Loucy (cell line): ENCODE measurements around the gene ZCCHC4.

ENCODE experiments used
- CTCF ChIP-seq: fragments of 200-600 bp; sonication (generic); conservative IDR thresholded peaks from 2 replicates; pipeline ENCODE4 v1.5.1; 2014; ENCODE audit warnings: mild to moderate bottlenecking, antibody characterized with exemption, low read length
- EZH2phosphoT487 ChIP-seq: fragments of 200-600 bp; IDR thresholded peaks from 2 replicates; pipeline ENCODE4 v1.6.1; 2018; ENCODE audit warnings: antibody characterized with exemption, mild to moderate bottlenecking, moderate library complexity, borderline replicate concordance

DNA sequence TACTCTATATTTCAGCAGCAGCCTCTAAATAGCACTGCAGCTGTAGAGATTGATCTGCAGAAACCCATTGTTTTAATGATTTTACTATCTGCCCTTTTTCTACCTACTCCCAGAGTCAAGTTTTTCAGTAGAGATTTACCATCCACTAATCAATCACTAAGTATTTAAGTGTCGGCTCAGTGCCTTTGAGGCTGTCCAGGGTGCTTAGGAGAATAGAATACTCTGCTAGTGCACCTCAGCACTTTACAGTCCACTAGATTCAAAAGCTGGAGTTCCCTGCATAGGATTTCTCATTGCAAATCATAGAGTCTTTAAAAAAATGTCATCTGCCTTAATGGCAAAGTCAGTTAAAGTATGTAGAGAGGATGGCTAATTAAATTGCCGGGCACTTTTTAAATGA, 34.9 kb downstream of the ZCCHC4 start:
- TF ChIP-seq CTCF (no peak), EZH2phosphoT487 (no peak)
